ENCODE results near the gene PPP4R3B. TPM values are rescaled to one million over a fixed set of nuclear protein-coding genes. Genes with fewer than 3 reads are reported as not detected.

PPP4R3B gene
- total and polyA plus RNA-seq, 2 of the 13 experiments (the other 11 are each of a cell fraction or from before 2014, with no cell fraction given) = 24.2 to 53.0 TPM

DNA sequence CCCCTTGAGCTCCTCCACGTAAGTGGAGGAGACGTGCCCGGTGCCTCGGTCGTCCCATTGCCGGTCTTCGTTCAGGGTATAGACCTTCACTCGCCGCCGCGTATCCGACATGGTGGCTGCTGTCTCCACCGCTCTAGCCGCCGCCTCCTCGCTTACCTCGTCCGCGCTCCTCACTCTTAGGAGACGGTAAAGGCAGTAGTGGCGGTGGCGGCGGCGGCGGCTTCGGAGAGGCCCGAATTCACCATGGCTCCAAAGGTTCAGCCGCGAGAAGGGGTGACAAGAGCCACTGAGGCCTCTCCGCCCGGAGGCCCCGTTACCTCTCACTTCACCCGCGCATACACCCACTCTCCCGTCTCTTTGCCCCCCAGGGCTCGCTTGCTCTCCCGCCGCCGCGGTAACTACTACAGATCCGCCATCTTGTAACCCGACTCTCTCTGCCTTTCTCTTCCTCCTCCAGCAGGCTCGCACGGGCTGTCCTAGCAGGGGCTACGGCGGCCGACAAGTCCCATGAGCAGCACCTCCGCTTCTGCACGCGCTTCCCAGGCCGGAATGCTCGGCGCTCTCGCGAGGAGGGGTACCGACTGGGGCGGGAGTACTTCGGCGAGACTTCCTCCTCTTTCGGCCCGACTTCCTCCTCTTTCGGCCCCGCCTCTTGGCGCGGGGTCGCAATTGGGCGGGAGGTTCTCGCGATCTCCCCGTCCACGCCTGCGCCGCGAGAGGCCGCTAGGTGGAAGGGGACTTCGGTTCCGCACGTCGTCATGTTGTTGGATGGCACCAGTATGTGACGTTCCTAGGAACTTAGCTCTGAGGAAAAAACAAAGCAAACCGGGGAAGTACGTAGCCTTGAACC lies at the start of gene PPP4R3B (continued):
- TF ChIP-seq, protein P1, sequence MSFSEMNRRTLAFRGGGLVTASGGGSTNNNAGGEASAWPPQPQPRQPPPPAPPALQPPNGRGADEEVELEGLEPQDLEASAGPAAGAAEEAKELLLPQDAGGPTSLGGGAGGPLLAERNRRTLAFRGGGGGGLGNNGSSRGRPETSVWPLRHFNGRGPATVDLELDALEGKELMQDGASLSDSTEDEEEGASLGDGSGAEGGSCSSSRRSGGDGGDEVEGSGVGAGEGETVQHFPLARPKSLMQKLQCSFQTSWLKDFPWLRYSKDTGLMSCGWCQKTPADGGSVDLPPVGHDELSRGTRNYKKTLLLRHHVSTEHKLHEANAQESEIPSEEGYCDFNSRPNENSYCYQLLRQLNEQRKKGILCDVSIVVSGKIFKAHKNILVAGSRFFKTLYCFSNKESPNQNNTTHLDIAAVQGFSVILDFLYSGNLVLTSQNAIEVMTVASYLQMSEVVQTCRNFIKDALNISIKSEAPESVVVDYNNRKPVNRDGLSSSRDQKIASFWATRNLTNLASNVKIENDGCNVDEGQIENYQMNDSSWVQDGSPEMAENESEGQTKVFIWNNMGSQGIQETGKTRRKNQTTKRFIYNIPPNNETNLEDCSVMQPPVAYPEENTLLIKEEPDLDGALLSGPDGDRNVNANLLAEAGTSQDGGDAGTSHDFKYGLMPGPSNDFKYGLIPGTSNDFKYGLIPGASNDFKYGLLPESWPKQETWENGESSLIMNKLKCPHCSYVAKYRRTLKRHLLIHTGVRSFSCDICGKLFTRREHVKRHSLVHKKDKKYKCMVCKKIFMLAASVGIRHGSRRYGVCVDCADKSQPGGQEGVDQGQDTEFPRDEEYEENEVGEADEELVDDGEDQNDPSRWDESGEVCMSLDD (CRISPR knock-in tag; IDR thresholded peaks at IDR 0.05; ENCODE audit: borderline replicate concordance) = no peak; the same call in 1 of the 2 replicates
- no peak for TF ChIP-seq SRF (IDR thresholded peaks at IDR 0.05; ENCODE audit: low read depth, low read length)
- no peak for TF ChIP-seq HMGA1 (CRISPR knock-in tag; conservative IDR thresholded peaks at IDR 0.05)
- TF ChIP-seq SMYD3 (CRISPR knock-in tag; IDR thresholded peaks at IDR 0.05) = peak; percentile 75; the same call in 1 of the 2 replicates
- peak; percentile 71 for TF ChIP-seq TMF1 (CRISPR knock-in tag; IDR thresholded peaks at IDR 0.05; ENCODE audit: low read depth)
- TF ChIP-seq, protein P2, sequence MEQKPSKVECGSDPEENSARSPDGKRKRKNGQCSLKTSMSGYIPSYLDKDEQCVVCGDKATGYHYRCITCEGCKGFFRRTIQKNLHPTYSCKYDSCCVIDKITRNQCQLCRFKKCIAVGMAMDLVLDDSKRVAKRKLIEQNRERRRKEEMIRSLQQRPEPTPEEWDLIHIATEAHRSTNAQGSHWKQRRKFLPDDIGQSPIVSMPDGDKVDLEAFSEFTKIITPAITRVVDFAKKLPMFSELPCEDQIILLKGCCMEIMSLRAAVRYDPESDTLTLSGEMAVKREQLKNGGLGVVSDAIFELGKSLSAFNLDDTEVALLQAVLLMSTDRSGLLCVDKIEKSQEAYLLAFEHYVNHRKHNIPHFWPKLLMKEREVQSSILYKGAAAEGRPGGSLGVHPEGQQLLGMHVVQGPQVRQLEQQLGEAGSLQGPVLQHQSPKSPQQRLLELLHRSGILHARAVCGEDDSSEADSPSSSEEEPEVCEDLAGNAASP (CRISPR knock-in tag; IDR thresholded peaks at IDR 0.05; ENCODE audit: borderline replicate concordance) = peak; percentile 82
- peak; percentile 72; the same call in 1 of the 2 replicates for TF ChIP-seq ZNF264 (CRISPR knock-in tag; IDR thresholded peaks at IDR 0.05)
- 0 out of 2 replicates have a peak, but pooled peaks have one; percentile 4 for TF ChIP-seq ZNF3 (CRISPR knock-in tag; IDR thresholded peaks at IDR 0.05)
- TF ChIP-seq, protein P3, sequence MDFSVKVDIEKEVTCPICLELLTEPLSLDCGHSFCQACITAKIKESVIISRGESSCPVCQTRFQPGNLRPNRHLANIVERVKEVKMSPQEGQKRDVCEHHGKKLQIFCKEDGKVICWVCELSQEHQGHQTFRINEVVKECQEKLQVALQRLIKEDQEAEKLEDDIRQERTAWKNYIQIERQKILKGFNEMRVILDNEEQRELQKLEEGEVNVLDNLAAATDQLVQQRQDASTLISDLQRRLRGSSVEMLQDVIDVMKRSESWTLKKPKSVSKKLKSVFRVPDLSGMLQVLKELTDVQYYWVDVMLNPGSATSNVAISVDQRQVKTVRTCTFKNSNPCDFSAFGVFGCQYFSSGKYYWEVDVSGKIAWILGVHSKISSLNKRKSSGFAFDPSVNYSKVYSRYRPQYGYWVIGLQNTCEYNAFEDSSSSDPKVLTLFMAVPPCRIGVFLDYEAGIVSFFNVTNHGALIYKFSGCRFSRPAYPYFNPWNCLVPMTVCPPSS (IDR thresholded peaks at IDR 0.05) = no peak
- no peak for TF ChIP-seq SETDB1 (CRISPR knock-in tag; IDR thresholded peaks at IDR 0.05; ENCODE audit: borderline replicate concordance)
- TF ChIP-seq ZFP90 (CRISPR knock-in tag; IDR thresholded peaks at IDR 0.05; ENCODE audit: borderline replicate concordance) = peak; percentile 93; the same call in 1 of the 2 replicates
- peak; percentile 99 for TF ChIP-seq KAT8 (CRISPR knock-in tag; IDR thresholded peaks at IDR 0.05)
- TF ChIP-seq ARNTL (CRISPR knock-in tag; IDR thresholded peaks at IDR 0.05) = peak; percentile 69
- TF ChIP-seq SNAI1 (CRISPR knock-in tag; IDR thresholded peaks at IDR 0.05; ENCODE audit: borderline replicate concordance) = peak; percentile 94
- TF ChIP-seq JUNB (CRISPR knock-in tag; IDR thresholded peaks at IDR 0.05; ENCODE audit: borderline replicate concordance) = peak; percentile 65; the same call in 1 of the 2 replicates
- peak; percentile 87; the same call in 1 of the 2 replicates for TF ChIP-seq ZNF780A (CRISPR knock-in tag; IDR thresholded peaks at IDR 0.05)
- TF ChIP-seq ZNF781 (CRISPR knock-in tag; IDR thresholded peaks at IDR 0.05; ENCODE audit: borderline replicate concordance, not compliant biosample characterization) = peak; percentile 38
- no peak for TF ChIP-seq GPBP1L1 (CRISPR knock-in tag; IDR thresholded peaks at IDR 0.05)
- TF ChIP-seq ZNF224 (CRISPR knock-in tag; IDR thresholded peaks at IDR 0.05) = no peak; the same call in 1 of the 2 replicates
- TF ChIP-seq CHCHD3 (CRISPR knock-in tag; IDR thresholded peaks at IDR 0.05) = peak; percentile 78
